Lung microvascular endothelial cell (primary cell): ENCODE data around the gene TRPV6. TPM values are rescaled to one million over a fixed set of nuclear protein-coding genes. Genes with fewer than 3 reads are reported as not detected.

ENCODE experiments used
- DNase-seq, 2 donors: peaks; one replicate each; pipeline versions ENCODE4 v3.0.0 to v3.0.0-alpha.2; 2010; ENCODE audit warnings: low read depth in 2 of 2
- total RNA-seq: library from RNA; depleted of rRNA; stranded (reverse); fragments of >200 nt; gene quantifications from 2 replicates; pipeline ENCODE4 v1.2.1, GENCODE V29; 2014

The TRPV6 gene
- total RNA-seq, 1 donor from 2014 or later: not detected

GRCh38 chr7:142854372-142855113 is 31.0 kb downstream of the TRPV6 start, which contains the start of gene EPHB6:
TSS of gene EPHB6 (plus strand) at chr7:142855076. CDS start at chr7:142863228, 8,152 bp downstream.
- peak; percentile 27 to 28 for DNase-seq

- peak; percentile 53 to 66 for DNase-seq
Measured at GRCh38 chr7:142853739-142854371, 31.7 kb downstream of the TRPV6 start.

DNA sequence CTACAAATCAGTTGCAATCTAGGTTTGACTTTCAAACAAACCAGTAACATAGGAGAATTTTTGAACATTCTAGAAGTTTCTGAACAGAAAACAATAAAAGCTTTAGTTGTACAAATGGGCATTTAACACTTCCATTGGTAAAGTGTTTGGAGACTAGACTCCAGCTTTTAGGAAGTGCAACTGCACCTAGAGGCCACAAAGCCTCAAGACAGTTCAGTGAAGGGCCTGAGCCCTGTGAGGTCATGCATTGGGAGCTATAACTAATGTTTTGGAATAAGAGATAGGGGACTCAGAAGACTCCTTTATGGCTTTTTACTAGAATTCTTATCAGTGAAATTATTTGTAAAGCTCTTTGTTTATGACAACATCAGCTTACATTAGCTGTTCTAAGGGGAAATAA is 33.6 kb downstream of the TRPV6 start:
- DNase-seq: no peak

GRCh38 chr7:142851269-142851668 is 34.3 kb downstream of the TRPV6 start:
- DNase-seq: no peak

- no peak for DNase-seq
Measured at GRCh38 chr7:142847353-142847752, 38.2 kb downstream of the TRPV6 start.

DNA sequence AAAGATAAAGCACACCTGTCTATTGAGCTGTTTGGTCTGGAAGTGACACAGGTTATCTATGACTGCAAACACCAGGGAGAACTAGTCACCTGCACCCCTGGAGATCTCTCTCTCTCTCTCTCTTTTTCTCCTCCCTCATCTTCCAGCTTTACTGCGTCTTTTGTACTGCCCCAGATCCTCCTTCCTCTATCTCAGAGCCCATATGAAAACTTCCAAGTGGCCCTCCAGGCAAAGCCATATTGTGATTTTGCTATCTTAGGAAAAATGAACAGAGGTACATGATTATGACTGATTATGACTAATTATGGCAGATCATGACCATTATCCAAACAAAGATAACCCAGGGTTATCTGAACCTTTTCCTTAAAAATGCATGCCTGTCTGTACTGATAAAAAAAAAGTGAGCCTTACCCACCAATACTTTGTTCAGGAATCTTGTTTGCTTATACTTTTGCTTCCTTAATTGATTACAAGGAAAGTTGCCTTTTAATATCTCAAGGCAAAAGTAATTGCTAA is 43.2 kb downstream of the TRPV6 start:
- no peak for DNase-seq

DNA sequence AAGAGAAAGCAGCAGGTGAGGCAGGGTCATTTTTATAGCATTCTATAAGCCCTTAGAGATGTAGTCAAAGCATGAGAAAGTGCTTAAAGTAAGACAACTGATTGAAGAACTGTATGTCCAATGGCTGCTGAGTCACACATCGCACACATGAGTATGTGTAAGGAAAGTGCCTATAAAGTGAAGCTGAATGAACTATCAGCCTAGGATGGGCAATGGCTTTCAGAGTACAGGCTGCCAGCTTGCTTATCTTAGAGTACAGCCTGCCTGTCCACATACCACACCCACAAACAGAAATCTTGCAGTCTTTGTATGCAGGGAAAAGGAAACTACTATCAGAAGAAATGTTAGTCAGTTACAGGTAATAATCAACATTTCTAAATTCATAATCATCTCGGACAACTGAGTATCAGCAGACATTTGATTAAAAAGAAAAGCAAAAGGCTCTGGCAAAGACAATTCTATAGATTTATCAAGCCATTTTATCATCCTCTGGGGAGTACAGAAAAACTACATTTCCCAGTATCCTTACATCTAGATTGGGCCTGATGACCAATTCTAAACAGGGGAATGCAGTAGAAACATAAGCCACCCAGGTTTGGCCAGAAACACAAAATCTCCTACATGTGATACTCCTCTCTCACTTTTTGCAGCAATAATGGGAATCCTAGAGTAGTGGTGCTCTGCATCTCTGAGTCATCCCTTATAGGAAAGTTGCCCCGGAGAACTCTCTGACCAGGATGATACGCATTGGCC is 46.9 kb downstream of the TRPV6 start:
- no peak for DNase-seq

DNA sequence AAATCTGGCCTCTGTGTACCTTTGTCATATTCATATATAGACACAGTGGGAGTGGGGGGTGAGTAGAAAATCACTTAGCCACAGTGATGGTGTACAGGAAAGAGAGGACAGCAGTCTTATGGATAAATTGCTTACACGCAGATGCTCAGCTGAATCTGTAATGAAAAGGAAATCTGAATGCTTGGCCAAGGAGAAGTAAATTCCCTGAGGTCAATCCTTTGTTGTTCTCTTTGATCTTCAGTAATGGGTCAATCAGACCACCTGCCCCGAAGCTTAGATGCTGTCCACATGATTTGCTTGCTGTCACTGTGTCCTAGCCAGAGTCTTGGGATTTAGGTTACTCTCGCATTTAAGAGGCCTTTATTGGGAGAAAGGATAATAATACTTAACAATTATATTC is 49.1 kb downstream of the TRPV6 start:
- DNase-seq: no peak

GRCh38 chr7:142835487-142835886 is 50.1 kb downstream of the TRPV6 start:
- DNase-seq: no peak

- no peak for DNase-seq
Measured at GRCh38 chr7:142833174-142834048, 52.1 kb downstream of the TRPV6 start.

DNA sequence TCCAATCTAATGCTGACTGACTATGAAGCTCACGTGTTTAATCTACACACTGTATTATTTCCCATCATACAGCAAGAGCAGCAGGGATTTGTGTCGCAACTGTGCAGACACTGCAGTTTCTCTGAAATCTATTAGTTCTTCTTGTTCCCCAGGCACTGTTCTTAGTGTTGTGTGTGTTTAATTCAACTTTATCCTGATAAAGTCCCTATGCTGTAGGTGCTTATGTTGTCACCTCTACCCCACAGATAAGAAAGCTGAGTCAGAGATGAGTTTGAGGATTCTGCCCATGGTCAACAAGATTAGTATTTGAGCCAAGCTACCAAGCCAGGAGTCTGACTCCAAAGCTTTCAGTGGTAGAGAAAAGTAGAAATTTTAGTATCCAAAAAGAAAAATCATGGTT is 53.1 kb downstream of the TRPV6 start:
- DNase-seq: no peak

- peak in 1 of 2 donors; percentile 24 for DNase-seq
Measured at GRCh38 chr7:142827951-142828500, 57.5 kb downstream of the TRPV6 start.

GRCh38 chr7:142822714-142823113 is 62.8 kb downstream of the TRPV6 start:
- DNase-seq: no peak

Other genes with a start within 250 kb of the TRPV6 start
- not detected in 2 replicates for gene PRSS1, start 136.3 kb downstream of the TRPV6 start, total RNA-seq
- gene PRSS2, start 114.8 kb downstream of the TRPV6 start, total RNA-seq: not detected in 2 replicates
- under 0.01 TPM in 2 replicates for gene EPHB6, start 30.7 kb downstream of the TRPV6 start, total RNA-seq
- not detected in 2 replicates for gene TRPV5, start 48.0 kb upstream of the TRPV6 start, total RNA-seq
- not detected in 2 replicates for gene LLCFC1, start 53.7 kb upstream of the TRPV6 start, total RNA-seq
- gene KEL, start 76.6 kb upstream of the TRPV6 start, total RNA-seq: not detected in 2 replicates
- not detected in 2 replicates for gene OR9A2, start 141.4 kb upstream of the TRPV6 start, total RNA-seq
- not detected in 2 replicates for gene OR6V1, start 166.6 kb upstream of the TRPV6 start, total RNA-seq
- not detected in 2 replicates for gene PIP, start 246.3 kb upstream of the TRPV6 start, total RNA-seq